ENCODE measurements around the gene TRIM29.
A peak's percentile ranks its signal among the peaks of the same experiment; 100 is the strongest.

Gene TRIM29

GRCh38 chr11:120120805-120121335 lies 17.0 kb downstream of the TRIM29 start:
- no peak for DNase-seq

- no peak for DNase-seq
These were observed 18.8 kb downstream of the TRIM29 start for GRCh38 chr11:120119121-120119520.

- no peak for DNase-seq
These were observed 19.9 kb downstream of the TRIM29 start for GRCh38 chr11:120117991-120118390.

GRCh38 chr11:120116966-120117365 lies 20.9 kb downstream of the TRIM29 start:
- DNase-seq, result no peak

GRCh38 chr11:120115272-120116000 lies 22.5 kb downstream of the TRIM29 start:
- DNase-seq, result no peak

- DNase-seq, result no peak
These were observed 25.6 kb downstream of the TRIM29 start for GRCh38 chr11:120112174-120112796.

GRCh38 chr11:120109531-120109930 lies 28.4 kb downstream of the TRIM29 start:
- no peak for DNase-seq

GRCh38 chr11:120108785-120109168 lies 29.1 kb downstream of the TRIM29 start:
- DNase-seq, result no peak

GRCh38 chr11:120108154-120108784 lies 29.6 kb downstream of the TRIM29 start:
- peak; percentile 64 for DNase-seq

GRCh38 chr11:120107692-120108091 lies 30.2 kb downstream of the TRIM29 start:
- DNase-seq, result no peak

- DNase-seq, result no peak
These were observed 31.4 kb downstream of the TRIM29 start for GRCh38 chr11:120106354-120107150.

- no peak for DNase-seq
These were observed 32.3 kb downstream of the TRIM29 start for GRCh38 chr11:120105576-120105975.

GRCh38 chr11:120104041-120104565 lies 33.8 kb downstream of the TRIM29 start:
- no peak for DNase-seq

- no peak for DNase-seq
These were observed 35.1 kb downstream of the TRIM29 start for GRCh38 chr11:120102864-120103122.

- no peak for DNase-seq
These were observed 35.7 kb downstream of the TRIM29 start for GRCh38 chr11:120102050-120102863.

GRCh38 chr11:120098503-120099020 lies 39.4 kb downstream of the TRIM29 start:
- DNase-seq, result peak; percentile 11

GRCh38 chr11:120097721-120098385 lies 40.1 kb downstream of the TRIM29 start:
- no peak for DNase-seq

GRCh38 chr11:120096369-120097191 lies 41.3 kb downstream of the TRIM29 start:
- peak; percentile 6 for DNase-seq

GRCh38 chr11:120095516-120095915 lies 42.4 kb downstream of the TRIM29 start:
- no peak for DNase-seq

- no peak for DNase-seq
These were observed 46.2 kb downstream of the TRIM29 start for GRCh38 chr11:120091701-120092100.

All from NCI-H1092 treated with DMSO at 0.1 percent for 48 hours (cell line).